ENCODE data around the gene KRTAP5-4. TPM values are rescaled to one million over a fixed set of nuclear protein-coding genes. Genes with fewer than 3 reads are reported as not detected.

KRTAP5-4 gene
- total RNA-seq, 2 donors from 2014 or later, result not detected

DNA sequence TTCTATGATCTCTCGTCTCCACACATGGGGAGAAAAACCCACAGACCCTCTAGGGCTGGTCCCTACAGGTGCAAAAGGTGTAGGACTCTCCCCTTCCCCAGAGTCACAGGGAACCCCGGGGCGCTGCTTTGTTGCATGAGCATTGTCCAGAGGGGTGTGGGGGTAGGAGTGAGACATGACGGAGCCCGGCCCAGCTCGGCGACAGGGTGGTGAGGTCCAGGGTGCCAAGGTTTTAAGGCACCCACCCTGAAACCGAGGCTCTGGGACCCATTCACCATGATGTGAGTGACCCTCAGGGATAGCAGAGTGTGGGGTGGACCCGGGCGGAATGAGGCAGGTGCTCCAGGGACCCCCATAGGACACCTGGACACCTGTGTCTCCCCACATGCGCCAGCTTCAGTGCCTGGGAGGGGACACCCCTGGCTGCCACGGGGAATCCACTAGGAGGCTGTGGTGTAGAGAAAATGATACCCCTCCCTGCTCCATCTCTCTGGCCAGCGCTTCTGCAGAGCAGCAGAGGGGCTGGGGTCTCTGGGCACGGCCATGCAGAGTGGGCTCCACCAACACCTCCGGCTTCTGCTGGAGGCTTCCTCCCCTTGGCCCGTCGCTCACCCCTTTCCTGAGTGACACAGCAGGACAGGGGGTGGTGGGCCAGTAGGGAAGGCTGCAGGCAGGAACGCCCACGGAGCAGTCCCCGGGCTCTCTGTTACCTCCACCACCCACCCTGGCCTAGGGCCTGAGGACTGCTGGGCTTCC, 22.8 kb upstream of the KRTAP5-4 start:
- no peak for DNase-seq (ENCODE audit: low spot score in 2 of 2)
- no peaks in the 10 kb centered on the region for H3K9me3 Mint-ChIP-seq

DNA sequence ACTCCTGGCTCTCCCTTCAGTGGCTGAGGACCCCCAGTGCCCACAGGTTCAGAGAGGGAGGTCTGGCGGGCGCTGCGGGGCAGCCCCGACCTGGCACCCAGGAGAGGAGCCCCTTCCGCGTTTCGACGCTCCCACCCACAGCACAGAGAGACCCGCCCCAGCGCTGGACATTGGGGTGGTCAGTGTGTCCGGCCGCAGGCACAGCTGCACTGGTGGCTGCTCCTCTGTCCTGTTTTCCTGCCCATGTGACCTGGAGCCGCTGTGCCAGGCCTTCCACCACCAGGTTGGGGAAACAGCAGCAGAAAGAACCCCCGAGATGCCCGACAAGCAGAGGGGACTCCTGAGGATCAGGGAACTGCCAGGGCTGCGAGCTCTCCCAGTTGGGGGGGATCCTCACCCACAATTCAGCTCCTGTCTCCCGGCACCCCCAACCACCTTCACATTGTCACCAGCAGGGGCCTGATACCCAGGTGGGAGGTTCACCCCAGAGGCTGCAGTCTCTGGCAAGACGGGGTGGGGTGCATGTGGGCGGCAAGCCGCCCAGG, 21.3 kb upstream of the KRTAP5-4 start:
- Mint-ChIP-seq H3K27ac (no peak overlapping the region), H3K36me3 (no peaks in the 10 kb centered on the region), H3K9me3 (no peaks in the 10 kb centered on the region)
- no peak for DNase-seq (ENCODE audit: low spot score in 2 of 2)
- ATAC-seq, result no peak

More for the DNA sequence above, 22.8 kb upstream of the KRTAP5-4 start:
- no peak for ATAC-seq
- Mint-ChIP-seq H3K36me3 (no peaks in the 10 kb centered on the region), H3K27ac (no peak overlapping the region)

DNA sequence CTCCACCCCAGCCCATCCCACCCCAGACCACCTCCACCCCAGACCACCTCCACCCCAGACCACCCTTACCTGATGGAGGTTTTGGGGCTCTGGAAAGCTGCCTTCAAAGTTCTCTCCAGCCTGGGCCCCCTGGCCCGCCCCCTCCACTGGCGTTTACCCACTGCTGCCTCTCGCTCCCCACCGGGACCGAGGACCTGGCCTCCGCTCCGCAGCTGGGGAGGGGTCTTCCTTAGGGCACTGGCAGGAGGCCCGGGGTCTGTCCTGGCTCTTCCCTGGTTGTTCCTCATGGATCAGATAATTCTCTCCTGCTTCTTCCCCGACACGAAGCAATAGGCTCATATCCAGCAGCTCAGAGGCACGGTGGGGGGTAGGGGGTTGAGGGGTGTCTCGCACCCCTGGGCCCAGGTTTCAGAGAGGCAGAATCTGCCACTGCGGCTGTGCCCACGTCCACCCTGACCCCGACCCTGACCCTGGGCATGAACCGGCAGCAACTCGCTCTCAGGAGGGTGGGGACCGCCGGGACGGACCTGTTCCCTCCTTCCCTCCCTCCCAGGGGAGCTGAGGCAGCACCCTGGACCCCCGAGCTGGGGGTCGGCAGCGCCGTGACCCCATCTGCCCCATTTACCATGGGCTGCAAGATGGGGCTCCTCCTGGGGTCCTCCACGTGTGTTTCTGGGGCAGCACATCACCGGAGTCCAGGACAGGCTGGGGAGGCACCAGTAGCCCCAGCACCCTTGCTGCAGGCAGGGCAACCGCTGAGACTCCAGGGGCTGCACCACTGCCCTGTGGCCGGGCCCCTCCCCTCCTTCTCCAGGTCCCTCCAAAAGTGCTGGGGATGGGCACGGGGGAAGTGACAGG, 20.6 kb upstream of the KRTAP5-4 start:
- DNase-seq (ENCODE audit: low spot score in 2 of 2) (no peak), ATAC-seq (no peak)
- Mint-ChIP-seq H3K27ac (no peak overlapping the region), H3K9me3 (no peaks in the 10 kb centered on the region), H3K36me3 (no peaks in the 10 kb centered on the region)

DNA sequence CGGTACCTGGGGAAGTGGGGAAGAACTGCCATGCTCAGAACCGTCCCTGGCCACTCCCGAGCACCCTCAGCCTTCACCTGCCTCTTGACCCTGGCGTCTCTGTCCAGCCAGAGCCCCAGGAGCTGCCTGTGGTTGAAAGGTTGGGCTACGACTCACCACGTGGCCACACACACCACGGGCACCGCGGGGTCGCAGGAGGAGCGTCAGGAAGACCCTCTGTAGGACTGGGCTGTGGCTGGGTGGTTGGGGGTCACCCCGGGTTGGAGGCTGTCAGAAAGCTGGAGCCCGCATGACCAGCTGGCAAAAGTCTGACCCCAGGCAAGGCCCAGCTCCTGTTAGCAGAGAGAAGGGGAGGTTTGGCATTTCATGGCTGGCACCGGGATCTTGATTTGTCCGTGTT, 19.2 kb upstream of the KRTAP5-4 start:
- no peak for DNase-seq (ENCODE audit: low spot score in 2 of 2)

DNA sequence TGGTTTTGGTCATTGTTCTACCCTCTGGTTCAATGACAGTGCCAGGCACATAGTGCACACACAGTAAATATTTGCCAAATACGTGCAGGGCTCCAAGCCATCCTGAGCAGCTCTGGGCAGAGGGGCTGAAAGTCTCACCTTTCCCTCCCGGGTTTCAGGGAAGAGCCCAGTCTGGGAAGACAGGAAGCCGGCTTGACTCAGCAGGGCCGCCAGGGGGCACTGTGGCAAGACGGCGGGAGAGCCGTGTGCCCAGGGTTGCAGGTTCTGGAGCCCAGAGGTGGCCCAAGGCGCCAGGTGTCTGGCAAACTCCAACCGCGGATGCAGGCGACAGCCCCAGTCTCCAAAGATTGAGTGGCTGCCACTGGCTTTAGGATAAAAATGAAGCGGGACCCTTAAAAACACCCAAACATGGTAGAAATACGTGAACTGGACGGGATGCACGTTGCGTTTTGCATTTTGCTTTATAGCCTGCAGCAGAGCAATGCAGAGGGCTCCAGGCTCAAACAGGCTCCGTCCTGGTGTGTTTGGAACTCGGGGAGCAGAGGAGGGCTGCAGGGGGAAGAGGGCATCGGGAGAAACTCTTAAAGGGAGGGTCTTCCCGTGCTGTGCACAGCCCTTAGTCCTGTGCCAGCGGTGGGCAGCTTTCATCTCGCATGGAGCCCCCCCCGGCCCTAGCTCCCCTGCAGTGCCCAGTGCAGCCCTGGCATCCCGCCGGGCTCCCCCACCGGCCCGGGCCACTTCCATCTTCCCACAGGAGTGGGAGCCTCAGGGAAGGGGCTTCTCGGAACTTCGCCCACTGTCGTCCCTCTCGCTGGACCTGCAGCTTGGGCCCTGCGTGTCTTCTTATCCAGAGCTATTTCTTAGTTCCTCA, 18.4 kb upstream of the KRTAP5-4 start:
- ATAC-seq, result peak in 1 of 2 donors; percentile 49
- Mint-ChIP-seq H3K36me3 (no peaks in the 10 kb centered on the region), H3K9me3 (no peaks in the 10 kb centered on the region), H3K27ac (no peak overlapping the region)
- peak in 1 of 2 donors; percentile 42 for DNase-seq (ENCODE audit: low spot score in 2 of 2)

More for the DNA sequence above, 19.2 kb upstream of the KRTAP5-4 start:
- H3K9me3 Mint-ChIP-seq, result no peaks in the 10 kb centered on the region
- no peak overlapping the region for H3K27ac Mint-ChIP-seq
- no peaks in the 10 kb centered on the region for H3K36me3 Mint-ChIP-seq
- ATAC-seq, result no peak

DNA sequence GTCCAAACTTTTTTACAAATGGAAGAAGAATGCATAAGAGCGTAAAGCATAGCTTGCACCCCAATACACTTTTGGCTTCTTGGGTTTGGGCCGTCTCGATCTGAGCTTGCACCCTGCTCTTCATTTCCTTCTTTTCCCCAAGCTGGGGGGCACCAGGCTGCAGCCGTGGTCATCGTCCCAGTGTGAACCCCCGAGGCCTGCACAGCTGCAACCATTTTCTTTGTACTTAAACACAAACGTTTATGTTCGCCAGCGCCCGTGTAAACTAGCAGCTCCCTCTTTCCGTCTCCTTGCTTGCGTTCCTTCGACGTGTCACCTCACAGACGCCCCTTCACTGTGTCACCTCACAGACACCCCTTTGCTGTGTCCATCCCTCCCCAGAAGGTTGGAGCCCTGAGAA, 17.7 kb upstream of the KRTAP5-4 start:
- ATAC-seq (no peak), DNase-seq (ENCODE audit: low spot score in 2 of 2) (no peak)
- no peaks in the 10 kb centered on the region for H3K9me3 Mint-ChIP-seq
- no peaks in the 10 kb centered on the region for H3K36me3 Mint-ChIP-seq
- H3K27ac Mint-ChIP-seq, result no peak overlapping the region

- Mint-ChIP-seq H3K36me3 (no peaks in the 10 kb centered on the region), H3K27ac (no peak overlapping the region), H3K9me3 (no peaks in the 10 kb centered on the region)
- ATAC-seq (no peak), DNase-seq (ENCODE audit: low spot score in 2 of 2) (no peak)
These were observed 17.2 kb upstream of the KRTAP5-4 start for GRCh38 chr11:1639102-1639620.

- Mint-ChIP-seq H3K27ac (no peak overlapping the region), H3K9me3 (no peaks in the 10 kb centered on the region)
- no peak for DNase-seq (ENCODE audit: low spot score in 2 of 2)
These were observed 16.4 kb upstream of the KRTAP5-4 start for GRCh38 chr11:1638344-1638743.

GRCh38 chr11:1637628-1638027, 15.7 kb upstream of the KRTAP5-4 start:
- Mint-ChIP-seq H3K36me3 (no peaks in the 10 kb centered on the region), H3K27ac (no peak overlapping the region), H3K9me3 (no peaks in the 10 kb centered on the region)
- DNase-seq (ENCODE audit: low spot score in 2 of 2), result no peak
- ATAC-seq, result no peak

More at GRCh38 chr11:1638344-1638743, 16.4 kb upstream of the KRTAP5-4 start:
- ATAC-seq, result no peak
- no peaks in the 10 kb centered on the region for H3K36me3 Mint-ChIP-seq

GRCh38 chr11:1636291-1636950, 14.5 kb upstream of the KRTAP5-4 start:
- Mint-ChIP-seq H3K36me3 (no peaks in the 10 kb centered on the region), H3K9me3 (no peaks in the 10 kb centered on the region), H3K27ac (no peak overlapping the region)
- no peak for ATAC-seq
- no peak for DNase-seq (ENCODE audit: low spot score in 2 of 2)

- ATAC-seq (no peak), DNase-seq (ENCODE audit: low spot score in 2 of 2) (no peak)
- no peaks in the 10 kb centered on the region for H3K9me3 Mint-ChIP-seq
- H3K27ac Mint-ChIP-seq, result no peak overlapping the region
- no peaks in the 10 kb centered on the region for H3K36me3 Mint-ChIP-seq
These were observed 11.9 kb upstream of the KRTAP5-4 start for GRCh38 chr11:1633864-1634263.

DNA sequence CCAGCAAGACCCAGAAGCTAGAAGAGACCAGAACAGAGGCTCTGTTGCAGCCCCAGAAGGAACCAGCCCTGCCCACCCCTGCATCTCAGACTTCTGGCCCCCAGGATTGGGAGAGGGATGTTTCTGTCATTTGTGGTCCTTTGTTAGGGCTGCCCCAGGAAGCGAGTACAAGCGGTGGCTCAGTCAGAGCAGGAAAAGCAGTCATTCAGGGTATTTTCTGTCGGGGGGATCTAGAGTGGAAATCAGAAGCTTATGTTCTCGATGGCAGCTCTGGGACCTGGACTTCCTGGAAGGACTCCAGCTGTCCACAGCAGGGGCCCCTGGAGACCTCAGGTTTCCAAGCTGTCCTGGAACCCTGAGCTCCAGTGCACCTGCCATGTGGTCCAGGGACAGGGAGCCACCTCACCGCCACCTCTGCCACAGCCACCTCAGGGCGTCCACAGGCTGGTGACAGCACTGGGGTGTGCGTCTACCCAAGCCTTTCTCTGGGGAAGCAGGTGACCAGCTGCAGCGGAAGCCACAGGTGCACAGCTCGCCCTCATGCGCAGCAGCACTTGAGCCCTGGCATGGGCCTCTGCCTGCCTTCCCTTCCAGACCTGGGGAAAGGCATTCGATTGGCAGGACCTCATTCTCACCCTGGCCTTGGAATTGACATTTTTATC, 10.2 kb upstream of the KRTAP5-4 start:
- no peaks in the 10 kb centered on the region for H3K36me3 Mint-ChIP-seq
- peak overlapping the region in 1 of 2 donors; percentile 28 for H3K27ac Mint-ChIP-seq
- ATAC-seq (peak; percentile 30 to 42), DNase-seq (ENCODE audit: low spot score in 2 of 2) (no peak)
- H3K9me3 Mint-ChIP-seq, result no peaks in the 10 kb centered on the region

DNA sequence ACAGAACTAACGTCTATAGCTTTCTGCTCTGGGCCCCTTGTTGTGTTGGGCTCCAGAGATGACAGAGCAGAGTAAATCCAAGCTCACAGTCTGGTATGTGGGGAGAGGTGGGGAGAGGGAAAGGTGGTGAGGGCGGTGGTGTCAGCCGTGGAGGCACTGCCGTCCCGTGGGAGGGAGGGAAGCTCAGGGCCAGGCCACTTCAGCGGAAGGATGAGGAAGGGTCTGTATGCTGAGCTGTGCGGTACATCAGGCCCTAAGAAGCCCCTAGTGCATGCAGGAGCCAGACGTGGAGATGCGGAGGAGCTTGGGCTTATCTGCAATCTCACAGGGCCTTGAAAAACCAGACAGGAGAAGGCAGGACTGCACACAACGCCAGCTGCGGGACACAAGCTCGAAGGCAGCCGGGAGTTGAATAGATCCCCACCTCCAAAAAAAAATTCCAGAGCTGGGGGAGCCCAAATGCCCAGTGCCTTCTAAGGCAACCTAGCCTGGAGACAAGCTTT, 9.2 kb upstream of the KRTAP5-4 start:
- Mint-ChIP-seq H3K36me3 (no peaks in the 10 kb centered on the region), H3K9me3 (no peaks in the 10 kb centered on the region), H3K27ac (no peak overlapping the region)
- no peak for ATAC-seq
- no peak for DNase-seq (ENCODE audit: low spot score in 2 of 2)

GRCh38 chr11:1630271-1630670, 8.3 kb upstream of the KRTAP5-4 start:
- ATAC-seq, result no peak
- Mint-ChIP-seq H3K9me3 (no peaks in the 10 kb centered on the region), H3K36me3 (no peaks in the 10 kb centered on the region), H3K27ac (peak overlapping the region in 1 of 2 donors; percentile 18)
- no peak for DNase-seq (ENCODE audit: low spot score in 2 of 2)

All from activated naive CD4-positive, alpha-beta T cell treated with anti-CD3 and anti-CD28 coated beads, Interleukin-2, amount 50 U/mL, for 72 hours (primary cell).